ENCODE results near the gene TGFBR3. TPM values are rescaled to one million over a fixed set of nuclear protein-coding genes. Genes with fewer than 3 reads are reported as not detected.

Gene TGFBR3
- total RNA-seq, 1 donor from 2014 or later: 51.7 TPM

DNA sequence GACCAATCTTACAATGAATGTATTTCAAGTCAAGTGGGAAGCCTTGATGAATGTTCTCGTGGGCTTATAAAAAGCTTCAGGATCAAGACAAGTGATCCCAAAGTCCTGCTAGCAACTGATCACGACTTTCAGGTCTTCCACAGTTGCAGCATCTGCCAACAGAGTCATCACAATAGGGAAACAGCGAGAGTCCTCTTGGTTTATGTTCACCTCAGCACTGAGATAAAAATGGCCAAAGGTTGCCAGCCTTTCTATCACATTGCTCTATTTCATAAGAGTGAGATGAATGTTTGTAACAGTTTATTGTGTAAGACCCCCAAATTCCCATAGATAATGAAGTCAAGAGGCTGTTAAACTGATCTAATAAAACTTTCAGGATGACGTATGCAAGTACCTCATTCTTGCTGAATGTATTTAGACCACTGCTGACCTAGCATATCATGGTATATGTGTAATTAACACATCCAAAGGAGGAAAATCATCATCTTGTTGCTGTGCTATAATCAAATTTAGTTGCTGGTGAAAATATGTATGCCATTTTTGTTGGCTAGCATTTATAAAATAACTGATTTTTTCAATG, 150.6 kb downstream of the TGFBR3 start:
- DNase-seq: no peak
- no peak overlapping the region for H3K4me3 ChIP-seq
- no peak for ATAC-seq
- TF ChIP-seq, protein P1, sequence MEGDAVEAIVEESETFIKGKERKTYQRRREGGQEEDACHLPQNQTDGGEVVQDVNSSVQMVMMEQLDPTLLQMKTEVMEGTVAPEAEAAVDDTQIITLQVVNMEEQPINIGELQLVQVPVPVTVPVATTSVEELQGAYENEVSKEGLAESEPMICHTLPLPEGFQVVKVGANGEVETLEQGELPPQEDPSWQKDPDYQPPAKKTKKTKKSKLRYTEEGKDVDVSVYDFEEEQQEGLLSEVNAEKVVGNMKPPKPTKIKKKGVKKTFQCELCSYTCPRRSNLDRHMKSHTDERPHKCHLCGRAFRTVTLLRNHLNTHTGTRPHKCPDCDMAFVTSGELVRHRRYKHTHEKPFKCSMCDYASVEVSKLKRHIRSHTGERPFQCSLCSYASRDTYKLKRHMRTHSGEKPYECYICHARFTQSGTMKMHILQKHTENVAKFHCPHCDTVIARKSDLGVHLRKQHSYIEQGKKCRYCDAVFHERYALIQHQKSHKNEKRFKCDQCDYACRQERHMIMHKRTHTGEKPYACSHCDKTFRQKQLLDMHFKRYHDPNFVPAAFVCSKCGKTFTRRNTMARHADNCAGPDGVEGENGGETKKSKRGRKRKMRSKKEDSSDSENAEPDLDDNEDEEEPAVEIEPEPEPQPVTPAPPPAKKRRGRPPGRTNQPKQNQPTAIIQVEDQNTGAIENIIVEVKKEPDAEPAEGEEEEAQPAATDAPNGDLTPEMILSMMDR (IDR thresholded peaks at IDR 0.05): no peak
- peaks cover 8% of the 10 kb centered on the region for H3K36me3 ChIP-seq
- H3K27ac ChIP-seq: no peak overlapping the region
- H3K4me1 ChIP-seq: peaks cover 35% of the 10 kb centered on the region
- H3K27me3 ChIP-seq (ENCODE audit: low read depth): no peaks in the 10 kb centered on the region
- H3K9me3 ChIP-seq: no peaks in the 10 kb centered on the region
- intact Hi-C loops (cut with DNase I): no loop called here

- Histone ChIP-seq H3K9me3 (no peaks in the 10 kb centered on the region), H3K27ac (no peak overlapping the region), H3K4me3 (no peak overlapping the region), H3K4me1 (peaks cover 35% of the 10 kb centered on the region), H3K36me3 (peaks cover 9% of the 10 kb centered on the region), H3K27me3 (ENCODE audit: low read depth) (no peaks in the 10 kb centered on the region)
- TF ChIP-seq, protein P1 (IDR thresholded peaks at IDR 0.05): no peak
- ATAC-seq: no peak
- DNase-seq: no peak
- intact Hi-C loops (cut with DNase I): no loop called here
Observed at GRCh38 chr1:91734761-91735160, 151.2 kb downstream of the TGFBR3 start.

DNA sequence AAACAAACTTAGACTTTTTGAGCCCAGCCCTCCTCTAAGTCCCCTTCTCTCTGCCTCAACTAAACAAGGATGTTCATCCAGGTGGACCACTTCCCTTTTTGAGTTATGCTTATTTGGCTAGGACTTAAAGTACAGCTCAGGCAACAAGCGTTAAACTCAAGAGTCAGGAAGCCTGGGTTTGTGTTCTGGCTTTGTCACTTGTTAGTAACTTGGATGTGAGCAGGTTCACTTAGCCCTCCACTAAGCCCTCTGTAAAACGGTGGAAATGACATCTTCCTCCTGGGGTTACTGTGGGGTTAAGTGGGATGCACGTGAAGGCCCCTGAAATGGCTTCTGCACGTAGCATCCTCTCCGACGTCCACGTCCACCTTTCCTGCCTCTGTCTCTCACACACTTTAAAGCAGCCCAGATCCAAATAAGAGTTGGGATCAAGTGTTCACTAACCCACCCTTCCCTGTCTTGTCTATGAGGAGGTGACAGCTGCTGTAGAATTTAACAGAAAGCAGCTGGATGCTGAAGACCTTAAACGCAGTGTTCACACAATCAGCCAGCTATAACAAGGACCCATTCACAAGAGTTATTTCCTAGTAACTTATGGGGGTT, 152.7 kb downstream of the TGFBR3 start:
- Histone ChIP-seq H3K36me3 (peaks cover 7% of the 10 kb centered on the region), H3K4me1 (peaks cover 35% of the 10 kb centered on the region), H3K9me3 (no peaks in the 10 kb centered on the region), H3K27me3 (ENCODE audit: low read depth) (no peaks in the 10 kb centered on the region), H3K4me3 (no peak overlapping the region), H3K27ac (no peak overlapping the region)
- intact Hi-C loops (cut with DNase I): no loop called here
- ATAC-seq: no peak
- TF ChIP-seq, protein P1 (IDR thresholded peaks at IDR 0.05): no peak
- DNase-seq: no peak

GRCh38 chr1:91732291-91733107, 153.5 kb downstream of the TGFBR3 start:
- TF ChIP-seq, protein P1 (IDR thresholded peaks at IDR 0.05): no peak
- Histone ChIP-seq H3K27ac (no peak overlapping the region), H3K36me3 (peaks cover 7% of the 10 kb centered on the region), H3K9me3 (no peaks in the 10 kb centered on the region), H3K27me3 (ENCODE audit: low read depth) (no peaks in the 10 kb centered on the region), H3K4me3 (no peak overlapping the region), H3K4me1 (peaks cover 33% of the 10 kb centered on the region)
- intact Hi-C loops (cut with DNase I): no loop called here
- DNase-seq (no peak), ATAC-seq (peak; percentile 17 to 19)

DNA sequence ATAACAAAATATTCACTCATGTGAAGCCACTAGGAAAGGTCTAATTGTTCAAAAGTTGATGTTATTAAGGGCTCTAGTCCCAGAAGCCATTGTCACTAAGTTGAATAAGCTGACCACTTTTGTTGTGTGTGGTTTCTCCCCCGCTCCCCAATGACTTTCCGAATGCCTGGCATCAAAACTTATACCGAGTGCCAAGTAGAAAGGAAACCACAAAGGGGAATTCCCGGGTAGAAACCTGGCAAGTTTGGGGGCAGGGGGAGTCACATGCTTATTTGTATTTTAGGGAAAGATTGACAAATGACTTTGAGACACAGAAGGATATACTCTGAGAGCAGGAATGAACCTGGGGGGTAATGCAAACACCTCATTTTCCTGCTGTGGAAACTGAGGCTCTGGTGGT, 154.1 kb downstream of the TGFBR3 start:
- Histone ChIP-seq H3K9me3 (no peaks in the 10 kb centered on the region), H3K27ac (no peak overlapping the region), H3K4me1 (peaks cover 27% of the 10 kb centered on the region), H3K27me3 (ENCODE audit: low read depth) (no peaks in the 10 kb centered on the region), H3K4me3 (no peak overlapping the region), H3K36me3 (peaks cover 7% of the 10 kb centered on the region)
- TF ChIP-seq, protein P1 (IDR thresholded peaks at IDR 0.05): no peak
- peak; percentile 37 to 77 for ATAC-seq
- DNase-seq: no peak
- intact Hi-C loops (cut with DNase I): no loop called here
